IPS DF 4.7 (cell line): ENCODE measurements around the gene VPS39.

Experiments
- DNase-seq: peaks from one replicate; pipeline ENCODE4 v3.0.0-alpha.2; 2013; ENCODE audit warnings: low spot score; ENCODE audit errors: extremely low read depth

VPS39 gene

DNA sequence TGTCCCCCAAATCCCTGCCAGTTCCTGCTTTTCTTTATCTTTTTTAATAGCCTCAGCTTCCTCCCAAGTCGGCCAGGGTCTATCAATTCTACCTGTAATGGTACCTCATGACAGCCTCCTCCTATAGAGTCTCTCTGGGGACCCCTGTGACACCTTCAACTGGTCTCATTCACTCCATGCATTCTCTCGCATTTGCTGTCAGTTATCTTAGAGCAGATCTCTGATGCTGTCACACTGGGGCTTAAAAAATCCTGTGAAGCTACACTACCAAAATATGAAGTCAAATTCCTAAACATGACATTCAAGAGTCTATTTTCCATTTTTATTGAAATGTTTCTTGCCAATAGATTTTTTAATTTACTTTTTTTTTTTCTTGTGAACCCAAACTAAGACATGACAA is 5.5 kb downstream of the VPS39 start:
- DNase-seq, result no peak

DNA sequence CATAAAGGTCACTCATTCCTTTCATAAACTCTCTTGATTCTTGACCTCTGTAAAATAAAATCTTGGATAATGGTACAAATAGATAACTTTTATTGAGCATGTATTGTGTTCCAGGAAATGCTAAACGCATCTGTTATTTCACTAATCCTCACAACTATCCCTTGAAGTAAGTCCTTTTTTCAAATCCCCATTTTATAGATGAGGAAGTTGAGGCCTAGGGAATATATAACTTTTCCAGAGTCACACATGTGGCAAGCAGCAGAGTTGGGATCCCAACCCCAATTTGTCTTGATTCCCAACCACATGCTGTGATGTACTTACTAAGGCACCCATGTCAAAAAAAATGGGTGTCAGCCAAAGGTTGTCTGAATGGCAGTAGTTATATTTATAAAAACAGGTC is 6.3 kb downstream of the VPS39 start:
- no peak for DNase-seq

DNA sequence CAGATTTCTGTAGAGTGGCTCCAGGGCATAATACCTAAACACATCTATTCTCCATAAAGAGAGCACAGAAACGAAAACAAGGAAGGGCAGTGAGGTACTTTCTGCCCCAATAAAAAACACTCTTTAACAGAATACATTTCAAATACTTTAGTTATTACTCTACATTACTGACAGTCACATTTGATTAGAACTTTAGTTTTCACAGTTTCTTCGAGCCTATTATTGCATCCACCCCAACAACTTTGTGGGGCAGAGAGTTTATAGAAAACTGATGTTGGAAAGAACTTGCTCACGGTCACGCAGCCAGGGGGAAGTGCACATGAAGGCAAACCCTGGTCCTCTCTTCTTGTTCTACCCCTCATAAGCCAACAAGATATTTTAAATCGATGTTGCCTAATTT is 9.0 kb downstream of the VPS39 start:
- no peak for DNase-seq

DNA sequence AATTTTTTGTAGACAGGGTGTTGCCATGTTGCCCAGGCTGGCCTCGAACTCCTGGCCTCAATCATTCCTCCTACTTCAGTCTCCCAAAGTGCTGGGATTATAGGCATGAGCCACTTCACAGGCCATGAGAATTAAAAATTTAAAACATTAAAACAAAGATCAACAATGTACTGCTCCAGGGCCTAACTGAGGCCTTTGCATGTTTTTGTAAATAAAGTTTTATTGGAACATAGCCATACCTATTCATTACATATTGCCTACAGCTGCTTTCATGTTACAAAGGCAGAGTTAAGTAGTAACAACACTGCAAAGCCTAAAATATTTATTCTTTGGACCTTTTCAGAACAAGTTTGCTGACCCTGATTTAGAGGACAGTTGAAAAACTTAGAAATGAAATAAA is 9.6 kb downstream of the VPS39 start:
- DNase-seq, result no peak

DNA sequence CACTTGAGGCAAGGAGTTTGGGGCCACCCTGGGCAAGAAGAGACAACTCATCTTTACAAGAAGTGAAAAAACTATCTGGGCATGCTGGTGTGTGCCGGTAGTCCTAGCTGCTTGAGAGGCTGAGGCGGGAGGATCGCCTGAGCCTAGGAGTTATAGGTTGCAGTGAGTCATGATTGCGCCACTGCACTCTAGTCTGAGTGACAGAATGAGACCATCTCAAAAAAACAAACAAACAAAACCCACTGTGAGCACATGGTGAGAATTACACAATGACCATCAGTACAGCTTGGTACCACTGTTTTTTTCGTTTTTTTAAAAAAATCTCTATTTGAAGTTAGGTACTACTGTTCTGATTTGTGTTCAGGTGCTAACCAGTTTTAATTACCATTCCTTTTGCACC is 13.6 kb downstream of the VPS39 start:
- no peak for DNase-seq

DNA sequence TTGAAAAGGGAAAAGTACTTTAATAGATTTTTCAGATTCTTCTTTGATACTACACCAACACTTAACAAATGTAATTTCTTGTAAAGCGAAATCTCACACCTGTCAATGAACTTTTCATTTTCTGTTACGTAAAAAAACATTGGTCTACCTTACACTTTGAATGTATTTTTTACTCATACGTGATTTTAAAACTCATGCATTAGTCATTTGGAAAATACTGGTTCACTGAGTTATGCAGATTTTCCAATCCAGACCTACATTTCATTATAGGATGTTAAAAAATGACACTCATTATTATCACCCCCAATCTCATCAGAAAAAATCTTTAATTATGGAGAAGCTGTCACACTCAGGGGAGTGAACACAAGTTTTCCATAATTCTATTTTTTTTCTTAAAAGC is 14.7 kb downstream of the VPS39 start:
- DNase-seq, result no peak

DNA sequence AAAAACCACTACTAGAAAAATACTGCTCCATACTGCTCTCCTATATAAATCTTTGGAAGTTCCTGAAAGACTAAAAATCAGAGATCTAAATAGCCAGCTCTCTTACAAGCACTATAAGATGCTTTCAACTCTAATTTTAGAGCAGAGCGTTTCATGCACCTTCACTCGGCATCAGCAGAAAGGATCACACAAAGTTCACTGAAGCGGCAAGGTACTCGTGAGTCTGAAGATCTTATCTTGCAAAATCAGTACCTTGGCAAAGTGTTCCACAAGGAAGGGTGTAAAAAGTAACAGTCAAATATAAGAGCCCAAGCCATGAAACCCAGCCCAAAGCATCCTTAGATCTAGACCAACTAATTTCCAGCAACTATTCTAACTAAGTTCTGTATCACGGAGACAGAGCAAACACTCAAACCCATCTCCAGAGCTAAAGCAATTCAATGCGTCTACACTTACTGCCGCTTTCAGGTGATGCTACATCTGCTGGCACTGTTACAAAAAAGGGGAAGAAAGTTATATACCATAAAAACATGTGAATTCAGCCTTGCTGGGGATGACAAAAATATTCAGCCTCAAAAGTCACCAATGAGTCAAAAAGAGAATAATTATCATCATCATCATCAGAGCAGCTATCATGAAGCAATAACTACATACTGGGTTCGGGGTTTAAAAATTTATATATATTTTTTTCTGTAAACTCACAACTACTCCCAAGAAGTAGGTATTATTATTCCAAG is 16.3 kb downstream of the VPS39 start:
- DNase-seq, result no peak

DNA sequence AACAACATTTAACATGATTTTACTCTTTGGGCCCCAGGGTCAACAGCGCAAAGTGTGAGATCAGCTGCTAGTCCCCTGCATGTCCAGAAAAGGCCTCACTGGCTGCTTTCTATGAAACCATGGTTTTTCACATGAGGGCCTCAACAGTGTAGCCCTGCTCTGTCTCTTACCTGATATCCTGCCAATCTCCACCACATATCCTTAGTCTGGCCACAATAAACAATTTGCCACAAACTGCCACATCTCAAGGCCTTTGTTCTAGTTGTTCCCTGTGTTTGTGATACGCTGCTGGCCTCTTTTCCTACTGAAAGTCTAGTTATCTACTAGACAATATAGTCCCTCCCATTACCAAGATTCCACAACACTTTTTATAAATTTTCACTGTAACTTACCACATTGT is 17.7 kb downstream of the VPS39 start:
- no peak for DNase-seq

DNA sequence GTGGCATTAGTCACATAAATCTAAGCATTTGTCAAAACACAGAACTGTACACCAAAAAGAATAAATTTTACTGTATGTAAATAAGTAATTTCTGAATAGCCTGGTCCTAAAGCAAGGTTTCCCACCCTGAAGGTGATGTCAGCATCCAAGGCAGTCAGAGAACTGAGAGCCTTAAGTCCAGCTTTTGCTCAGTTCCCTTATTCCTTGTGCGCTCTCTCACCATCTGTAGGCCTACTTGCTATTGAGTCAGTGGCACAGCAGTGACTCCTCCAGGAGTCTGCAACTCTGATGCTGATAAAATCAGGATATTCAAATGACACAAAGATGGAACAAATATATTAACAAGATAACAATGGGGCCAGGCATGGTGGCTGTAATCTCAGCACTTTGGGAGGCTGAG is 22.3 kb downstream of the VPS39 start:
- no peak for DNase-seq

DNA sequence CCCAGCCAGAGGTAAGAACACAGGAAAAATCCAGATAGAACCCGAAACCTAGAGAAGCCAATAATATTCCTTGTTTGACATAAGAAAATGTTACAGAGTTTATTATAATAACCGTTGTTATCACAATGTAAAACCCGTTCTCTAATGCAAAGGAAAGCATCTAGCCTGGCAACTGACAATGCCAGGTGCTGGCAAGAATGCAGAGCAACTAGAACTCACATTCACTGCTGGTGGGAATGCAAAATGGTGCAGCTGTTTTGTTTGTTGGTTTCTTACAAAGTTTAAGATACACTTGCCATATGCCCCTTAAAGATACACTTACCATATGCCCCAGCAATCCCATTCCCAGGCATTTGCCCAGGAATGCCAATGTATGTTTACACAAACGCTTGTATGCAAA is 23.4 kb downstream of the VPS39 start:
- no peak for DNase-seq

DNA sequence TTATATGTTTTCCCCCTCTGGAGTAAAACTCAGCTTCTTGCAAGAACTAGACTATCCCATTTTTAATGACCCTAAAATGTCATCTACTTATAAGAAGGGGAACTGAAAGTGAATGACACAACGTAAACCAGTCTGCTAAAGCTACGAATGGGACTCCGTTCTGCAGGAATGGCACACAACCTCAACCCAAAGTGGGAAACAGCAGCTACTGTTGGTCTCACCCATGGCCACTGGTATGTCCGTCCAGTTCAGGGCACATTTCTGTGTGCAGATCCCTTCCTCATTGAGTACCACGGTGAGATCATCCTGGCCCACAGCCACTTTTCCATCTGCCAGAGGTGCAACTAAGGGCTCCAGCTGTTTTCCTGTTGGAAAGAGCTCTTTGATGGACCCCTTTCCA is 23.8 kb downstream of the VPS39 start:
- DNase-seq, result no peak

DNA sequence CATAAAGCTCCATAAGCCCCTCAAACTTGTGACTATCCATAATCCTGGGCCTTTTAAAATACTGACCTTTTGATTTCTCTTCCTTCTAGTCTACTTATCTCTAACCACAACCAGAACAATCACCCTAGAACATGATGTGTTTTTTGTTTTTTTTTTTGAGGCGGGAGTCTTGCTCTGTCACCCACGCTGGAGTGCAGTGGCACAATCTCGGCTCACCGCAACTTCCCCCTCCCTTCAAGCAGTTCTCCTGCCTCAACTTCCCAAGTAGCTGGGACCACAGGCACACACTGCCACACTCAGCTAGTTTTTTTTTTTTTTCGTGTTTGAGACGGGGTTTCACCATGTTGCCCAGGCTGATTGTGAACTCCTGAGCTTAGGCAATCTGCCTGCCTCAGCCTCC is 25.1 kb downstream of the VPS39 start:
- no peak for DNase-seq

DNA sequence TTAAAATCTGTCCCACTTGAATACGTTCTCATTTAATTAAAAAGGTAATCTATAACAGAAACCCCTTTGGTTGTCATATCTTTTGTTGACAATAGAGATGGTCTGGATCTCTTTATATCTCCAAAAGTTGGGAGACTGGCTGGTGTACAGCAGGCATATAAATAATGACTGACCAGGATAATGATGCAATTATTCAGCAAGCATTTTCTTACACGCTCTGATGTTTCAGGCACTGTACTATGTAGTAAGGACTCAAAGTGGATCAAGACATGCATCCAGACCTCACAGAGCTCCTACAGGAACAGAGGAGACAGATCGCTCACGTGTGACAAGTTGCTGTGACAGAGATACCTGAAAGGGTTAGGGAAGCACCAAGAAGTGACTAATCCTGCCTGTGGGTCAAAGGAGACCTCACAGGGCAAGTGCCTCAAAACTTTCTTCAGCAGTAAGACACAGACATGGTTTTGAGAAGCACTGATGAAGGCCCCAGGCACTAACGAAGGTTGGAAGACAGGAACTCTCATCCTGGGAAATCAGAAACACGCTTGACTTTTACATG is 25.7 kb downstream of the VPS39 start:
- no peak for DNase-seq

DNA sequence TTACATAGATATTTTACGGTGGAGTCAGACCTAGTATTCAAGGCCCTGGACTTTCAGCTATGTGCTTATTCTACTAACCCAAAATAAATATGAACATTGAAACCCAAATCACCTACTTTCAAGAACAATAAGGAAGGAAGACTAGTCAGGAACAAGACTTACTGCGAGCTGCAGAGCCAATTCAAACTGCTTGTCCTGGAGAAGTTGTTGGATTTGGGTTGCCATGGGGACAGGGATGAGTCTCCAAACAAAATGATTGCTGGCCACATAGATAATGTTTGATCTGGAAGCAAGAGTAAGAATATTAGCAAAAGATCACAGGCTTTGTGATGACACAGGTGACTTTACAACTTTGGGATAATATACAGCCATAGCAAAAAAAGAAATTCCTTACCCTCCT is 30.0 kb downstream of the VPS39 start:
- DNase-seq, result no peak

DNA sequence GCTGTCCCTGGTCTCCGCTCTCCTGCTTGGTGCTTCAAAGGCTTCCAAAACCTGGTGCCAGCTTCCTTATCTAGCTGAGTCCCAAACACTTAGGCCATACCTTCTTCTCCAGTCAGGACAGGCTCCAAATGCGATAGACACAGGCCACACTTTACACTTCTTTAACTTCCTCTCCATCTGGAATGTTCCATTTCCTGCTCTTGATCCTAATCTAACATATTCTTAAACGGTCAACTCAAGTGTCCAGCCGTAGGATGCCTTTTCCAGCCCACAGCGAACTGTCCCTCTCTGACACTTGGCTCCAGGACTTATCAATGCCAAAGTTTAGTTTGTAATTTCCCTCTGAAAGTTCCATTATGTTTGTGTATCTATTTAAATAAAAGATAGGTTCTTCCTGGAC is 32.4 kb downstream of the VPS39 start:
- DNase-seq, result no peak

DNA sequence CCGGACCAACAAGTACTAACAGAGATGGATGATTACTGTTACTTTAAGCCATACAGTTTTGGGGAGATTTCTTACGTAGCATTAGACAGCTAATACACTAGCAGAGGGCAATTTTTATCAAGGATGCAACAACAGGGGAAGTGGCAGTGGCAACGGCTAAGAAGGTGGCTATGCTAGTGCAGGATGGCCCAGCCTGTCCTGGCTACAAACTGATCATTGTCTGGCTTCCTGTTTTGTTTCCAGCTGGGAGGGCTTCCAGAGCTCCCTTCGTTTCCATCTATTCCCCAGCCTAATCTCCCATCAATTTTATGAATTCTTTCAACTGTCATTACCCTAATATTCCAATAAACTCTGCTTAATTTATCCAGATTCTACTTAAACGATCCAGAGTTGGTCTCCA is 35.6 kb downstream of the VPS39 start:
- no peak for DNase-seq

DNA sequence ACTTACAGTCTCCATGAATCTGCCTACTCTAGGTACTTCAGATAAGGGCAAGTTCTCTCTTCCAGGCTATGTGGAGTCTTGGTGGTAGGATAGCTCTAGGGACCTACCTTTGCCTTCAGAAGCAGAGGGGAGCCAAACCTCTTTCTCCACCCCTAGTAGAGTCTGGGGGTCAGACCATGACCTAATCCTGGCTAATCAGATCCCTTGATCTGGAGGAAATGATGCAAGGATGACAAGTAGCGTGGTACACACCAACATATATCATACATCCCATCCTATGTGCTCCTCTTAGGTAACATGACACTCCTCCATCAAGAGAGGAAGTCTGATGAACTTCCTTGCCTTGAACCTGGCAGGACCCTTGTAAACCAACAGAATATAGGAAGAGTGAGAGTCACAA is 36.3 kb downstream of the VPS39 start:
- DNase-seq, result no peak

DNA sequence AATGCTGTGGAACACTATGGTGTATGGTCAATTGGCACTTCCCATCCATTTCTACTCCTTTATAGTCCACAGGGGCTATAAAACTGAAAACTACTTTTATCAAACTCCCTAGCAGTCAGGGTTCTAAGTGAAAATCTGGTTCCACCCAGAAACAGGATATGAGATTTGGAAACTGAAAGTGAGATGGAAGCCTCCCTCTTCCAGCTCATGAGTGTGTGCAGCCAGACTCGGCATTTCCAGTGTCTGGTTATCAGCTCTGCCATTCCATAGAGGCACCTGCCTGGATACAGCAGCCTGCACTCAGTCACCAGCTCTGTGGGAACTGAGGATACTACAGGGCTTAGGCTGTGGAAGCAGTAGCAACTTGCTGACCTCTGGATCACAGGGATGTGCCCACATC is 37.0 kb downstream of the VPS39 start:
- DNase-seq, result no peak

DNA sequence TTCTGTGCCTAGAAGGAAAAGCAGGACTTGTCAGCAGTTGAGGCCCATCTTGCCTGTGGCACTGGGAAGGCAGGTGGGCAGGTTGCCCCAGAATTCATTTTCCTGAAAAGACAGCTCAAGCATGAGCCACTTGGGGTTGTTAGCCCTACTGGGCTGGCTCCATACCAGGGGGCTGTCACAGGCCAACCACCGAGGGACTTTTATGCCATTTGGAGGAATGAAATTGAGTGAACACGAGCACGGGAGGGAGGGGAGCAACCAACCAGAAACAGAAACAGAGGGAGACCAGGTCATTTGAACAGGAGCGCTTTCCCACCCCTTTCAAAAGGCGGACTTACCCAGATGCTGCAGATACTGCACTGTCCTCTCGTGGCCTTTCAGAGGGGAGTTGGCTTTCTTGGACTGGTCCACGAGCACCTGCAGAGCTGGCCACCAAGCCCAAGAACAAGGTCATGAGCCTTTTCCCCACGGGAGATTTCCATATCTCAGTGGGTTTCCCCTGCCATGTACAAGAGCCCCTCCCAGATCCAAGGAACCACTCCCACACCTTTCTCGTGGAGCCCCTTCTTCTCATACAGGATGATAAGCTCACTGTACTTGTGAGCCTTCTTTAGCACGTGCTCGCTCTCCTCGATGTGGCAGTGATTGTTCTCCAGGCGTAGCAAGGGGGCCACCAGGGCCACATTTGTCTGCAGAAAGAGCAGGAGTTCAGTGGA is 41.7 kb downstream of the VPS39 start:
- DNase-seq, result no peak

DNA sequence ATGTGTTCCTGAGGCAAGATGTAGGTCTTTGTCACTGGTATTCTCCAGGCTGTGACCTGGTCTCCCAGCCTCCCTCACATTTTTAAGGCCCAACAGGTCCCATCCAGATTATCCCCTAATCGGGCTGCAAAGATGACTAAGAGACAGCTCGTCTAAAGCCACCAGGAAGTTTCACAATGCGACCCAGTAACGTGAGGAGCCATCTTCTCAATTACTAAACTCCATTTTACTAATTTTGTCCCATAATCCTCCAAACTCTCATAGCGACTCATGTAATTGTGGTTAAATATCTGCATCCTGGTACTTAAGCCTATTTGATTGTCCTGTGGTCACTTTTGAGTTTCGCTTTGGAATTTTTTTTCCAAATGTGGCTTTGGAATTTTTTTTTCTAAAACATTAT is 43.0 kb downstream of the VPS39 start:
- no peak for DNase-seq

DNA sequence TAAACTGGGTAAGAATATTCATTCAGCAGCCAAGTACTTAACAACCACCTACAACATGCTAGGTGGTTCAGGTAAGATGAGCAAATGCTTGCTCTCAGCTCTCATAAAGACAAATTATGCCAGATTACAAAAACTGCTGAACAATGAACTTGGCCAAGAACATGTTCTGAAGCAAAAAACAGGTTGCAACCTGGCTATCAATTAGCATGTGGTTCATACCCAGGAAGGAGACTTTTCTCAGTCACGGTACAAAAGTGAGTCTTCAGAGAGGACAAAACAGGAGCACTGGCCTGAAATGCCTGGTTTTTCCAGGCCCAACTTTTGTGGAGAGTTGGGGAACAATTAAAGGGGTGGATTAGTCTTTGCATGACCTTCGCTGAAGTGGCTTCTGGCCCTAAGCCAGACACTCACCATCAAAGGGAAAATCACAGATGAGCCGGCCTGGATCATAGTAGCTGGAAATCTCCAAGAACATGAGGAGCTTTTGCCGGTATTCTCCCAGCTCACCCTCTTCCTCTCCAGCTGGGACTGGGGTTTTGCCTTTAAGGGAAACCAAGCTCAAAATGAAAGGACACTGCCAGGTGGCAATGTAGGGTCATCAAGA is 44.1 kb downstream of the VPS39 start:
- DNase-seq, result no peak

DNA sequence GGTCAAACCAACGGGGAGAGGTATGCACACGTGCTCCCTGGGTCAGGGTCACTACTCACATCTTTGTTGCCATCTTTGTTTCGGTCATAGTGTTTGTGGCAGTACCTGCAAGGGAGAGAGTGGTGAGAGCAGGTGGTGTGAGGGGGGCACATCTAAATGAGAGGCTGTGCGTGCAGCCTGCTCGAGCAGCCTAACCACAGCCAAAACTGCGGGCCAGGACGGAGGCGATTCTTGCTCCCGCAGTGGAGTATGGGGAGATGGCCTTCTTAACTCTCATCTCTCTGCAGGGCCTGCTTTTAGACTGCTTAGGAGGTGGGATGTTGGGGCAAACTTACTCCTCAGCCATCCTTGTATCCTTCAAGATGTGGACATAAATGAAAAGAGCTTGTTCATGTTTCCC is 44.8 kb downstream of the VPS39 start:
- DNase-seq, result no peak

DNA sequence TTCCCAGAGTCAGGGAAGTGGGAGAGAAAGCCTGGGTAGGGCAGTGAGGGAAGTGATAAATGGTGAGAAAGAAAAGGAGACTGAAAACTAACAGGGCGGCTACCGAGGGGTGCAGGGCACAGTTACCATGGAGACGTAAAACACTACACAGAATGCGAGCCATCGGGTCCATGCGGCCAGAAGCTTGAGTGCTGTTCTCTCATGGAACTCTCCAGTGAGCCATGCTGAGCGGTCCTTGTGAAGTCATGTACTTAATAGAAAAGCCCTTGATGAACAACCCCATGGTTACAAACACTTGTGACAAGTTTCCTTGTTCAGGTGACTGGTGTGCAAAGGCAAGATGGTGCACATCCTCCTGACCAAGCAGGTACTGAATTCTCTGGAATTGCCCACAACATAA is 48.0 kb downstream of the VPS39 start:
- DNase-seq, result no peak
